GM21423 (cell line): ENCODE results near the gene ZNF585A.
"Not testable (repeated sequence)": the region's sequence is repeated elsewhere in the genome, so short reads cannot be mapped to it uniquely, and the experiment has no call there.

Experiments used
- ATAC-seq: cut with Tn5 transposase; IDR thresholded peaks from one replicate; pipeline ENCODE4 v1.9.1; 2021; ENCODE audit warnings: mild to moderate bottlenecking, moderate library complexity; ENCODE audit not compliant: unreplicated experiment

Gene ZNF585A

DNA sequence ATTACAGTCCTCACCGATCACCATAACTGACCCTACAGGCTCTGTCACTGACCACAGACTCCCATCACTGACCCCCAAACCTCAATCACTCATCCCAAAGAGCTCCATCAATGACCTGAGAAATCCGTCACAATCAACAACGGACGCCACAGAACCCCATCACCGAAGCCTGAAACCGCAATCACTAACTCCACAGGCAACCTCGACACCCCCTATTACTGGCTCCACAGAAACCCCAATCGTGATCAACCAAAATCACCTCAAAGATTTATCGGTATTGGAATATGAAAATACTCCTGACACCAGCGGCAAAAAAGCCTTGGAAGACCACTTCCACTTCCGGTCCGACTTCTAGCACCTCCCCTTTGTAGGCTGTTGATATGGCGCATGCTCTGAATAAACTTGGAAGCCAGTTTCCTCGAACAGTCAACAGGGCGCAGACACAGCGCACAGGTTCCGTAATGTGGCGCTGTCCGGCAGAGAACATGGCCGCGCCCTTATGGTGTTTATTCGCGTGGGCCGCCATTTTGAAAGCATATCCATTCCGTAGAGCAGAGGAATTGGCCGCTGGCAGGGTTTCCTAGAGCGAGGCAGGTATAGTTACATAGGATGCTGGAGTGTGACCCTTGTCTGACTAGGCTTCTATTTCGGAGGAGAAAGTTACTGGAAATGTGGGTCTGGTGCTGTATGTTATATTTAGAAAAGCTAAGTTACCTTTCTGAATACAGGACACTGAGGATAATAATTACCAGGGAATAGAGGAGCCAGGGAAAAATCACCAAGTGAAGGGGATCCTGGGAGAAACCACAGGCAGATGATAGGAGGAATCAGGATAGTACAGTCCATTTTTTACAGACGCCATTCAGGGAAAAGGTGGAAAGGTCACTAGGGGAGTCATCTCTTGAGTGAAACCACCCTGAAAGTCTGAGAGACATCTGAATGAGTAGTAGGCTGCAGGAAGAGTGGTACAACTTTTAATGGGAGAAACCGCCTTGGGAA, at the start of gene ZNF585A:
Gene ZNF585A, minus strand, starts transcription at position 328 of the 999 bp plus-strand sequence. CDS start 2,785 bp downstream, outside the sequence.
- peak; percentile 97 for ATAC-seq

GRCh38 chr19:37221136-37221535, 48.6 kb upstream of the ZNF585A start:
- ATAC-seq = no peak

DNA sequence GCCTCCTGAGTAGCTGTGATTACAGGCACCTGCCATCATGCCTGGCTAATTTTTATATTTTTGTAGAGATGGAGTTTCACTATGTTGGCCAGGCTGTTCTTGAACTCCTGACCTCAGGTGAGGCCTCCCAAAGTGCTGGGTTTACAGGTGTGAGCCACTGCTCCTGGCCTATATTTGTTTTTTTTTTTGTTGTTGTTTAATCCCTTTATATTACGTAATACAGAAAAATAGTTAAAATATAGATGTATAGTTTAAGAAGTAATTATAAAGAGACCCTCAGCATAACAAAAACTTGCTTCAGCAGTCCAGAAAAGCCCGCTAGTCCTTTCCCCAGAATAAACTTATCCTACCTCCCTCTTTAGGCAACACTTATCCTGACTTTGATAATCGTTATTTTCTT, 47.9 kb upstream of the ZNF585A start:
- ATAC-seq = no peak

GRCh38 chr19:37218592-37218935, 46.1 kb upstream of the ZNF585A start:
- ATAC-seq = no peak

- peak; percentile 92 for ATAC-seq
Measured at GRCh38 chr19:37217775-37218591, 45.5 kb upstream of the ZNF585A start, which contains the start of gene ZNF383. Gene ZNF383 (plus strand): TSS chr19:37218214. CDS start chr19:37230454, 12,240 bp downstream.

DNA sequence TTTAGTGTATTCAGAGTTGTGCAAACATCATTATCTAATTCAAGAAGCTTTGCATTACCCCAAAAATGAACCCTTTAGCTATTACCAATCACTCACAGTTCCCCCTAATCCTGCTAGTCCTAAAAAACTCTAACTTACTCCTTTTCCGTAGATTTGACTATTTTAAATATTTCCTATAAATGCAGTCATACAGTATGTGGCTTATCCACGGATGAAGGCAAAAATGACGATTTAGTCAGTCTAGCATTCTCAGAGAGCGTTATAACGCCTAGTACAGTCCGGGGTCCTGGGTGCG, 44.9 kb upstream of the ZNF585A start:
- no peak for ATAC-seq

DNA sequence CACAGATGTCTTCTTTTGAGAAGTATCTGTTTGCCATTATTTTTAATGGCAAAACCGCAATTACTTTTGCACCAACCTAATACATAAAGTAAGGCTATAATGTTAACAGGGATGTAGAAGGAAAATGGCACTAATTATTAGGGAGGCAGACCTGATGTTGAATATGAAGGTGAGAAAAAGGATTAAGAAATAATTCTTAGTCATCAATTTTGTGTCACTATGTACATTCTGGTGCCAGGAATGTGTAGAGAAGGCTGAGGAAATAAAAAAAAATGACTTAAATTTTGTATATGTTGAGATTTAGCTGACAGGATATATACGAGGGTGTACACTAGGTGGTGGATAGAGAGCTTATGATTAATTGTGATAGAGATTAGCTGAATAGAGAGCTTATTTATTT, 25.3 kb upstream of the ZNF585A start:
- no peak for ATAC-seq

- not testable (repeated sequence) for ATAC-seq
Measured at GRCh38 chr19:37197115-37197514, 24.6 kb upstream of the ZNF585A start.

- not testable (repeated sequence) for ATAC-seq
Measured at GRCh38 chr19:37195248-37195647, 22.8 kb upstream of the ZNF585A start.

DNA sequence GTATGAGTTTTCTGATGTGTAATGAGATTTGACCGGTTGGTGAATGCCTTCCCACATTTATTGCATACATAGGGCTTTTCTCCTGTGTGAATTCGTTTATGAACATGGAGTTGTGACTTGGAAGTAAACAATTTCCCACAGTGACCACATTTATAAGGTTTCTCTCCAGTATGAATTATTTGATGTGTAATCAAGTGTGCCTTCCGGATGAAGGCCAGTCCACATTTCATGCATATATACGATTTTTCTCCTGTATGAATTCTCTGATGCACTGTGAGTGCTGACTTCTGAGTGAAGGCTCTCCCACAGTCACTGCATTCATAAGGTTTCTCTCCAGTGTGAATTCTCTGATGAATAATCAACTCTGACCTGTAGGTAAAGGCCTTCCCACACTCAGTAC, 13.6 kb upstream of the ZNF585A start:
- ATAC-seq = not testable (repeated sequence)

GRCh38 chr19:37165635-37166034, 6.9 kb downstream of the ZNF585A start:
- no peak for ATAC-seq

GRCh38 chr19:37160153-37160552, 12.3 kb downstream of the ZNF585A start:
- ATAC-seq = no peak

- no peak for ATAC-seq
Measured at GRCh38 chr19:37148214-37148613, 24.3 kb downstream of the ZNF585A start.

DNA sequence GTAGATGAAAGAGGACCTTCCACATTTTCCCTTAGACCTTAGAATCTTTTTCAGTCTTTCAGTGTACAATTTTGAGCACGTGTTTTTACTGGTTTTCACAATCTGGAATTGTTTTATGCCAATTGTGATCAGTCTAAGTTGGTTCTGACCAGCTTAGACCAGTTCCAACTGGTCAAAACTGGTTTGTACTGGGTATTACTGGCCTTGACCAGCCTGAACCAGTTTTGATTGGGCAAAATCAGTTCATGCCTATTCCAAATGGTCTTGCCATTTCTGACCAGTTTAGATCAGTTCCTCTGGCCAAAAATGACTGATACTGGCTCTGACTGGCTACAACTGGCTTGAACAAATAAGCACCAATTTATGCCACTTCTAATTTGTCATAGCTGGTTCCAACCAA, 36.4 kb downstream of the ZNF585A start:
- no peak for ATAC-seq

DNA sequence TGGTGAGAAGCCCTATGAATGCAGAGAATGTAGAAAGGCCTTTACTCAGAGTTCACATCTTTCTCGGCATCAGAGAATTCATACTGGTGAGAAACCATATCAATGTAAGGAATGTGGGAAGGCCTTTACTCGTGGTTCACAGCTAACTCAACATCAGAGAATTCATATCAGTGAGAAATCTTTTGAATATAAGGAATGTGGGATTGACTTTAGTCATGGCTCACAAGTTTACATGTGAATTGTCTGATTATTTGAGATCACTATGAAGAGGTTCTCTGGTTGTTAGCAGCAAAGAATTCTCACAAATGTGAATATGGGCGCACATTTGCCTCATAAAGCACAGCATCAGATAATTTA, 43.7 kb downstream of the ZNF585A start:
- no peak for ATAC-seq

- ATAC-seq = no peak
Measured at GRCh38 chr19:37127999-37128820, 44.3 kb downstream of the ZNF585A start.

GRCh38 chr19:37122093-37122492, 50.4 kb downstream of the ZNF585A start:
- ATAC-seq = not testable (repeated sequence)

DNA sequence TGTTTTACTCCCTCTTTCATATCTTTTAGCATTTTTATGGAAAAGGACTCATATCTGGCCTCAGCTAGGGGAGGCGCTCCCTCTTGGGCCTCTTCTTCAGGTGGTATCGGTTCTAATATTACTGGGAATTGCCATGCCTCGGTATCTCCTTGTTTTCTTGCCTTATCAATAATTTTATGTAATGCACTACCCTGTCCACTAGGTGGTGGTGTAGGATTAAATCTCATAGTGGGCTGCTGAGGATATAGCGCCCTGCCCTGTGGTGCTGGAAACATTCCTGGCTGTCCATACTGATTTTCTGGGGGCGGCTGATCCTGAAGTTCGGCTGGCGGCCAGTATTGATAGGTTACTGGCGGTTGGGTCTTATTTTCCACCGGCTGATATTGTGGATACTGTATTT, 58.5 kb downstream of the ZNF585A start:
- ATAC-seq = no peak

GRCh38 chr19:37111753-37112152, 60.7 kb downstream of the ZNF585A start:
- ATAC-seq = not testable (repeated sequence)

DNA sequence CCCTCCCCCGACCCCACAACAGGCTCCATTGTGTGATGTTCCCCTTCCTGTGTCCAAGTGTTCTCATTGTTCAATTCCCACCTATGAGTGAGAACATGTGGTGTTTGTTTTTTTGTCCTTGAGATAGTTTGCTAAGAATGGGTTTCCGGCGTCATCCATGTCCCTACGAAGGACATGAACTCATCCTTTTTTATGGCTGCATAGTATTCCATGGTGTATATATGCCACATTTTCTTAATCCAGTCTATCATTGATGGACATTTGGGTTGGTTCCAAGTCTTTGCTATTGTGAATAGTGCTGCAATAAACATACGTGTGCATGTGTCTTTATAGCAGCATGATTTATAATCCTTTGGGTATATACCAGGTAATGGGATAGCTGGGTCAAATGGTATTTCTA, 68.4 kb downstream of the ZNF585A start:
- not testable (repeated sequence) for ATAC-seq

DNA sequence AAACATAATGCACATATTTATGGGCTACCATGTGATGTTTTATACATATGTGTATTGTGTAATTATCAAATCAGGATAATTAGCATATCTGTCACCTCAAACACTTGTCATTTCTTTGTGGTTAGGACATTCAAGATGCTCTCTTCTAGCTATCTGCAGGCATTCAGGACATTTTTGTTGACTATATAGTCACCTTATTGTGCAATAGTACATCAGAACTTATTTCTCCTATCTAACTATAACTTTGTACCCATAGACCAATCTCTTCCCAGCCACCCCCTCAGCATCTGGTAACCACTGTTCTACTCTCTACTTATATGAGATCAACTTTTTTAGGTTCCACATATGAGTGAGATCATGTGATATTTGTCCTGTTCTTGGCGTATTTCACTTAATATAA, 73.9 kb downstream of the ZNF585A start:
- no peak for ATAC-seq
